H7 (cell line): ENCODE measurements around the gene FKBP7. TPM values are rescaled to one million over a fixed set of nuclear protein-coding genes. Genes with fewer than 3 reads are reported as not detected.
"Not testable (repeated sequence)": the region's sequence is repeated elsewhere in the genome, so short reads cannot be mapped to it uniquely, and the experiment has no call there.

ENCODE experiments used
- DNase-seq: peaks from one replicate; pipeline ENCODE4 v3.0.0; 2012
- H3K27me3 ChIP-seq: 2 replicates; pipeline ENCODE4 v1.6.0; 2011; ENCODE audit warnings: mild to moderate bottlenecking, low read length; ENCODE audit not compliant: control insufficient read depth, insufficient read depth
- H3K36me3 ChIP-seq: replicated peaks from 2 replicates; pipeline ENCODE4 v1.5.1; 2011; ENCODE audit warnings: low read length; ENCODE audit not compliant: control insufficient read depth, insufficient read depth
- H3K4me3 ChIP-seq: 2 replicates; pipeline ENCODE4 v1.5.1; 2011; ENCODE audit warnings: low read depth, mild to moderate bottlenecking, control low read depth, low read length, moderate library complexity; ENCODE audit not compliant: insufficient read depth
- total RNA-seq: library from RNA; depleted of rRNA; stranded (reverse); fragments of >200 nt; shearing (Covaris generic); gene quantifications from 2 replicates; pipeline ENCODE4 v1.2.3, GENCODE V29; 2014

The FKBP7 gene
- total RNA-seq, 1 experiment from 2014 or later, result 5.2 TPM

GRCh38 chr2:178448968-178449661 lies 29.3 kb downstream of the FKBP7 start:
- H3K4me3 ChIP-seq, result no peak overlapping the region
- H3K36me3 ChIP-seq, result peaks cover 13% of the 10 kb centered on the region
- no peaks in the 10 kb centered on the region for H3K27me3 ChIP-seq
- DNase-seq, result no peak

DNA sequence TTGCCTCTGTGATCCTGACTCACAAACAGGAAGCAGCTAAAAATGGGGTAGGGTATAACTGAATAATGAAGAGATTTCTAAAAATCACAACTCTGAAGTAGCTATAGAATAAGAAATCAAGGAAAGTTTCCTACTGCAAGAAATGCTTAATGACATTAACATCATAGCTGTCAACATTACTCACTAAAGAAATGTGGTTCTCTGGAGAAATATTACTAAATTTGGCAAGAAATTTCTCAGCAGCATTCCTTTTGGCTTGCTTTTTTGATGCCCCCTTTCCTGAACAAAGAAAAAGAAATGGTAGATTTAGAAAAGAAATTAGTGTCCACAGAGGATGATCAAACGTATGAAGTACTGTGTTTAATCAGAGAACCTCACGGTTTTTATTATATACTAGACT lies 37.0 kb downstream of the FKBP7 start:
- DNase-seq, result no peak
- no peak overlapping the region for H3K4me3 ChIP-seq
- H3K27me3 ChIP-seq, result no peaks in the 10 kb centered on the region
- H3K36me3 ChIP-seq, result peaks cover 23% of the 10 kb centered on the region

- H3K4me3 ChIP-seq, result no peak overlapping the region
- no peak for DNase-seq
- H3K27me3 ChIP-seq, result no peaks in the 10 kb centered on the region
- H3K36me3 ChIP-seq, result peaks cover 26% of the 10 kb centered on the region
These were observed 41.7 kb downstream of the FKBP7 start for GRCh38 chr2:178436662-178437061.

DNA sequence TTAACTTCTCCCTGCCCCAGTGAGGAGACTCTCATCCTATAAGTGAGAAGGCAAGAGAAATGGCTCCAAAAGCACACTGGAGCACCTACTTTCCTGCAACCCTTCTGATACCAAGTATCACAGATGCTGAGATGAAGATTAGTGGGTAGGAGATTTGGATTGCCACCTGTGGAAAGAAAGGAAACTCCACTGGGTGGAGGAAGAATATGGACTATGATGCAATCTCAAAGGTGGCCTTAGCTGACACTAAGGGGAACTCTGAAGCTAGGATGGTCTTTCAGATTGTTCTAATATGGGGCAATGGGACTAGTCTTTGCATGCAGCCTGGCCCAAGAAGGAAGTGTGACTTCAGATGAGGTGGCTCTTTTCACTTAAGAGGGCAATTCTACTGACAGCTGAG lies 49.1 kb downstream of the FKBP7 start:
- Histone ChIP-seq H3K4me3 (no peak overlapping the region), H3K36me3 (peaks cover 12% of the 10 kb centered on the region), H3K27me3 (no peaks in the 10 kb centered on the region)
- no peak for DNase-seq

DNA sequence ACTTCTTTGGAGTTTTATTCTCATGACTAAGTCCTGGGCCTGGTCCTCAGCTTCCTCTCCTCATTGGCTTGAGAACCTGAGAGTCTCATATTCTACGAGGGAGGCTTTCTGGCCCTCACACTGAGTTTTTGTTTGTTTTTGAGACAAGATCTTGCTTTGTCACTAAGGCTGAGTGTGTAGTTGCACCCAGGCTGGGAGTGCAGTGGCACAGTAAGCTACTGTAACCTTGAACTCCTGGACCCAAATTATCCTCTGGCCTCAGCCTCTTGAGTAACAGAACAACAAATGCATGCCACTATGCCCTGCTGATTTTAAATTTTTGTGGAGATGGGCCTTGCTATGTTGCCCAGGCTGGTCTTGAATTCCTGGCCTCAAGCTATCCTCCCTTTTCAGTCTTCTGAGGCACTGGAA lies 50.0 kb downstream of the FKBP7 start:
- peaks cover 11% of the 10 kb centered on the region for H3K36me3 ChIP-seq
- no peaks in the 10 kb centered on the region for H3K27me3 ChIP-seq
- DNase-seq, result no peak
- H3K4me3 ChIP-seq, result no peak overlapping the region

DNA sequence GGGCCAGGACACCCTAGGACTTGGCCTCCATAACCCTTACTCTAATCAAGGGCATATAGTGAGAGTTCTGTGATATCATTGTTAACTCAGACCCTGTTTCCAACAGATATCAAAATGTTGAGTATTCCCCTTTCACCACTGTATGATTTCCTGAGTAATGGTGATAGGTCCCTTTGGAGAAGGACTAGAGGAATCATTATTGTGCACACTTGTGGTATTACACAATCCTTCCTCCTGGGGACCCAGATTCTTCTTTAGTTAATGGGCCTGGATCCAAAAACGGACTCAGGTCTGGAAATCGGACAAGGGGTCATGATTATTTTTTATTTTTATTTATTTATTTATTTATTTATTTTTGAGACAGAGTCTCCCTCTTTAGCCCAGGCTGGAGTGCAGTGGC lies 50.9 kb downstream of the FKBP7 start:
- no peak overlapping the region for H3K4me3 ChIP-seq
- no peak for DNase-seq
- no peaks in the 10 kb centered on the region for H3K27me3 ChIP-seq
- peaks cover 6% of the 10 kb centered on the region for H3K36me3 ChIP-seq

DNA sequence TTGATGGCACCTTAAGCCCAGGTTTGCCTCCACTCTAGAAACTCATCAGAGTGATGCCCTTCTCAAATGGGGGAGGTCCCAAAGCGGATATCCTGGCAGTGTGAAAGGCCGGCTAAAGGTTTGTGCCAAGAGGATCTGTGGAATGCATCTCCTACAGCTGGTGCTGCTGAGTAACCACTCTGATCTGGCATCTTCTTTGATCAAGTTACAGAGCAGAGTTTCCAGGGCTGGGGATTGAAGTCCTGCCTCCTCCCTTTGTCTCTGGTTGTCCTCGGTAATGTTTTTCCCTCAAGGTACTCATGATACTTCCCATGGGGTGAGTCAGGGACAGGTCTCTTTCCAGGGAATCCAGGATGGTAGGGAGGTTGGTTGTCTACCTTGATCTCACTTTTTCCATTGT lies 52.0 kb downstream of the FKBP7 start:
- no peaks in the 10 kb centered on the region for H3K27me3 ChIP-seq
- no peak overlapping the region for H3K4me3 ChIP-seq
- no peak for DNase-seq
- peaks cover 4% of the 10 kb centered on the region for H3K36me3 ChIP-seq

- Histone ChIP-seq H3K36me3 (peaks cover 2% of the 10 kb centered on the region), H3K27me3 (no peaks in the 10 kb centered on the region), H3K4me3 (no peak overlapping the region)
- DNase-seq, result no peak
These were observed 53.1 kb downstream of the FKBP7 start for GRCh38 chr2:178425255-178425827.

DNA sequence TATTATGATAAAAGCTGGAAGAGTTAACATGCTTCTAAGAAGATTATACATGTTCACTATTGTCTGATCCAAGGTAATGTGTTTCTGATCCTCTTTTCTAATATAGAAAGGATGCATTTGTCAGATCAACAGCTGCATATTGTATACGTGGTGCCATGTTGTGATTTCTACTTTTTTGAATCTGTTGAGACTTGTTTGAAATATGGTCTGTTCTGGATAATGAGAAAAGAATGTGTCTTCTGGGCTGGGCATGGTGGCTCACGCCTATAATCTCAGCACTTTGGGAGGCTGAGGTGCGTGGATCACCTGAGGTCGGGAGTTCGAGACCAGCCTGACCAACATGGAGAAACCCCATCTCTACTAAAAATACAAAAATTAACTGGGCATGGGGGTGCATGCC lies 54.7 kb downstream of the FKBP7 start:
- not testable (repeated sequence) for H3K36me3 ChIP-seq, DNase-seq, H3K27me3 ChIP-seq, H3K4me3 ChIP-seq

- Histone ChIP-seq H3K27me3 (no peaks in the 10 kb centered on the region), H3K36me3 (no peaks in the 10 kb centered on the region; the same call in 1 of the 2 replicates), H3K4me3 (no peak overlapping the region)
- DNase-seq, result no peak
These were observed 56.3 kb downstream of the FKBP7 start for GRCh38 chr2:178422097-178422496.

- no peak overlapping the region for H3K4me3 ChIP-seq
- no peak for DNase-seq
- H3K27me3 ChIP-seq, result no peaks in the 10 kb centered on the region
- no peaks in the 10 kb centered on the region for H3K36me3 ChIP-seq
These were observed 57.9 kb downstream of the FKBP7 start for GRCh38 chr2:178420463-178420999.

DNA sequence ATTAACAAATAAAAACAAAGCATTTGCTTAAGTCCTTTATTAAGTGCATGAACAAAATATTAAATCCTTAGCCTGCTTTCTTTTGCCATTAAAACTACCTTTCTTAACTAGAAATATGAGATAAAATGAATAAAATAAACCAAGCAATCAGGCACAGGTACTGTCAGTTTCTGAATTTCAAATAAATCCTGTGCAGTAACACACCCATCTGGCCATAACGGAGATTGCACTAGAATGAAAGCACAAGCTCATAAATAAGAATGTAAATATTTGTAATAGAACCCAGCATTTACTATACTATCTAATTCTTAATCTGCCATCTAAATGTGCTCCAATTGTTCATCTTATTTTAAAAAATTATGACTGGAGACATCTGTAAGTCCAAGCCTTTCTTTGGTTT lies 59.3 kb downstream of the FKBP7 start:
- H3K4me3 ChIP-seq, result no peak overlapping the region
- no peaks in the 10 kb centered on the region for H3K36me3 ChIP-seq
- no peaks in the 10 kb centered on the region for H3K27me3 ChIP-seq
- no peak for DNase-seq

GRCh38 chr2:178418426-178418825 lies 60.0 kb downstream of the FKBP7 start:
- Histone ChIP-seq H3K36me3 (no peaks in the 10 kb centered on the region), H3K27me3 (no peaks in the 10 kb centered on the region), H3K4me3 (no peak overlapping the region)
- DNase-seq, result no peak

- Histone ChIP-seq H3K27me3 (no peaks in the 10 kb centered on the region), H3K36me3 (no peaks in the 10 kb centered on the region), H3K4me3 (no peak overlapping the region)
- DNase-seq, result no peak
These were observed 60.5 kb downstream of the FKBP7 start for GRCh38 chr2:178417916-178418315.

GRCh38 chr2:178415979-178416378 lies 62.4 kb downstream of the FKBP7 start:
- no peak for DNase-seq
- no peaks in the 10 kb centered on the region for H3K36me3 ChIP-seq
- no peak overlapping the region for H3K4me3 ChIP-seq
- H3K27me3 ChIP-seq, result no peaks in the 10 kb centered on the region
